GM12874 (cell line): ENCODE measurements around the gene METTL21A.

Experiments
- CTCF ChIP-seq: IDR thresholded peaks from 2 replicates; pipeline ENCODE4 v1.5.1; 2011; ENCODE audit warnings: low read depth, mild to moderate bottlenecking, control low read depth, low read length, moderate library complexity; ENCODE audit not compliant: insufficient read depth

Gene METTL21A

GRCh38 chr2:207660994-207661393, 35.8 kb upstream of the METTL21A start:
- no peak for TF ChIP-seq CTCF

GRCh38 chr2:207658156-207658555, 33.0 kb upstream of the METTL21A start:
- no peak for TF ChIP-seq CTCF

GRCh38 chr2:207655000-207655399, 29.8 kb upstream of the METTL21A start:
- TF ChIP-seq CTCF = no peak

- TF ChIP-seq CTCF = no peak
These were observed 18.7 kb upstream of the METTL21A start for GRCh38 chr2:207643892-207644291.

GRCh38 chr2:207640661-207641060, 15.5 kb upstream of the METTL21A start:
- no peak for TF ChIP-seq CTCF

- TF ChIP-seq CTCF = no peak
These were observed 15.0 kb upstream of the METTL21A start for GRCh38 chr2:207640160-207640559.

- no peak for TF ChIP-seq CTCF
These were observed 10.4 kb upstream of the METTL21A start for GRCh38 chr2:207635468-207636200.

GRCh38 chr2:207633686-207634085, 8.5 kb upstream of the METTL21A start:
- TF ChIP-seq CTCF = no peak
